Chondrocyte (in vitro differentiated cells): ENCODE results near the gene CNEP1R1. TPM values are rescaled to one million over a fixed set of nuclear protein-coding genes. Genes with fewer than 3 reads are reported as not detected.

Experiments
- DNase-seq: peaks from one replicate; pipeline ENCODE4 v3.0.0; 2021; ENCODE audit warnings: mixed read lengths, low spot score
- H3K27ac Mint-ChIP-seq: one replicate; pipeline ENCODE4 v1.8.0; 2021; ENCODE audit warnings: mild to moderate bottlenecking, moderate library complexity, mixed read lengths; ENCODE audit not compliant: unreplicated experiment
- H3K27me3 Mint-ChIP-seq: 2 replicates; pipeline ENCODE4 v1.8.0; 2021; ENCODE audit warnings: low read depth, mixed read lengths
- H3K36me3 Mint-ChIP-seq: 2 replicates; pipeline ENCODE4 v1.8.0; 2021; ENCODE audit warnings: low read depth, mixed read lengths
- H3K4me1 Mint-ChIP-seq: 2 replicates; pipeline ENCODE4 v1.8.0; 2021; ENCODE audit warnings: low read depth, mild to moderate bottlenecking, mixed read lengths
- H3K4me3 Mint-ChIP-seq: one replicate; pipeline ENCODE4 v1.8.0; 2021; ENCODE audit warnings: mild to moderate bottlenecking, moderate library complexity, mixed read lengths; ENCODE audit not compliant: unreplicated experiment
- H3K9me3 Mint-ChIP-seq: 2 replicates; pipeline ENCODE4 v1.8.0; 2021; ENCODE audit warnings: low read depth, mixed read lengths
- CTCF ChIP-seq: fragments of 200-600 bp; sonication (generic); IDR thresholded peaks from 2 replicates; pipeline ENCODE4 v1.5.0; 2021; ENCODE audit warnings: antibody characterized with exemption, mild to moderate bottlenecking, moderate library complexity
- total RNA-seq: library from RNA; stranded (reverse); gene quantifications from 3 replicates; pipeline ENCODE4 v1.2.1, GENCODE V29; 2021

The CNEP1R1 gene
- total RNA-seq, 1 donor from 2014 or later = 25.7 TPM

- Mint-ChIP-seq H3K36me3 (no peaks in the 10 kb centered on the region), H3K27me3 (peaks cover 14% of the 10 kb centered on the region), H3K9me3 (no peaks in the 10 kb centered on the region), H3K27ac (no peak overlapping the region), H3K4me1 (peaks cover 15% of the 10 kb centered on the region), H3K4me3 (no peak overlapping the region)
- no peak for TF ChIP-seq CTCF
- no peak for DNase-seq
Observed at GRCh38 chr16:50024207-50024606, 818 bp upstream of the CNEP1R1 start.

- DNase-seq = no peak
- peaks cover 15% of the 10 kb centered on the region for H3K4me1 Mint-ChIP-seq
- peak overlapping the region; percentile 92 for H3K4me3 Mint-ChIP-seq
- peak overlapping the region; percentile 74 for H3K27ac Mint-ChIP-seq
- TF ChIP-seq CTCF = no peak
- no peaks in the 10 kb centered on the region for H3K9me3 Mint-ChIP-seq
- peaks cover 3% of the 10 kb centered on the region for H3K36me3 Mint-ChIP-seq
- H3K27me3 Mint-ChIP-seq = peaks cover 13% of the 10 kb centered on the region
Observed at GRCh38 chr16:50025537-50025931, 509 bp downstream of the CNEP1R1 start.

GRCh38 chr16:50027829-50028228 is 2.8 kb downstream of the CNEP1R1 start:
- Mint-ChIP-seq H3K27ac (no peak overlapping the region), H3K4me1 (peaks cover 15% of the 10 kb centered on the region), H3K4me3 (no peak overlapping the region), H3K36me3 (peaks cover 10% of the 10 kb centered on the region), H3K9me3 (no peaks in the 10 kb centered on the region), H3K27me3 (no peaks in the 10 kb centered on the region)
- no peak for TF ChIP-seq CTCF
- DNase-seq = no peak

DNA sequence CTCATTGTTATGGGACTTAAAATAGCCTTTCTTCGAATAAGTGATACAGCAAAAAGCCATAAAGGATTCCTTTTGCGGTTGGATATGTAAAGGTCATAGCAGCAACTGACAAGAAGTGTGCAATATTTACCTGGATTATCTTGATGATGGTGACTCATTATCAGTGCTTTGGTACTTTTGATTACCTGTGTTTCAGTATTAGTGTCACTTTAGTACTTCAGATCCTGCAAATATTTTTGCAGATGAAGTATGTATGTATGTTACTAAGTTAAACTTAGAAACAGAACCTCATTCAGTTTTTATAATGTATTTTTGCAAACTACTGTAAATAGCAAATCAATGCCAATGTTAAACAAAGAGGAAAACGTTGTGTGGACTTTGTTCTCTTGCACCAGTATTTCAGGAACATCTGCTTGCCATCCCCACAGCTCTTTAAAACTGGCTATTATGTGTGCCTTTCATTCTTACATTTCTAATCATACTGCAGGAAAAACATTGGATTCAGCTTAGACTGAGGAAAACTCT is 10.5 kb downstream of the CNEP1R1 start:
- Mint-ChIP-seq H3K4me1 (peaks cover 3% of the 10 kb centered on the region), H3K9me3 (no peaks in the 10 kb centered on the region), H3K27ac (no peak overlapping the region), H3K27me3 (no peaks in the 10 kb centered on the region), H3K4me3 (no peak overlapping the region), H3K36me3 (peaks cover 25% of the 10 kb centered on the region)
- no peak for DNase-seq
- TF ChIP-seq CTCF = no peak

DNA sequence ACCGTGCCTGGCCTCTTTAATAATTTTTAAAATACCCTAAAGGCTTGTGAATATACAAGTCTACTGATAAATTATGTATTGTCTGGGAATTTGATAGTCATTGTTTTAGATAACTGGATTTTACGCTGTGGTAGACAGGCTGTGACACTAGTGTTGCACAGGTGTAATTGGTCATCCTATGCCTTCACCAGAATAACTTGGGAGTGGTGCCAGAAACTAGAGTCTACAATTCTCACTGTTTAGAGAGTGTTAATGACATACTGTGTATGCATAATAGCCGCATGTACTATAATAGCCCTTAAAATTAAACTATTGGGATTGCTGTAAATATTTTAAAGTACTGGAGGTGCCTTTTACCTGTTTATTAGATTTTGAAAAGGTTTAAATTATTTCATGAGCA is 11.4 kb downstream of the CNEP1R1 start:
- H3K27ac Mint-ChIP-seq = no peak overlapping the region
- no peaks in the 10 kb centered on the region for H3K27me3 Mint-ChIP-seq
- H3K4me1 Mint-ChIP-seq = peaks cover 3% of the 10 kb centered on the region
- no peak for DNase-seq
- TF ChIP-seq CTCF = no peak
- H3K4me3 Mint-ChIP-seq = no peak overlapping the region
- no peaks in the 10 kb centered on the region for H3K9me3 Mint-ChIP-seq
- peaks cover 21% of the 10 kb centered on the region for H3K36me3 Mint-ChIP-seq
